ENCODE results near the gene ARHGAP42.

DNA sequence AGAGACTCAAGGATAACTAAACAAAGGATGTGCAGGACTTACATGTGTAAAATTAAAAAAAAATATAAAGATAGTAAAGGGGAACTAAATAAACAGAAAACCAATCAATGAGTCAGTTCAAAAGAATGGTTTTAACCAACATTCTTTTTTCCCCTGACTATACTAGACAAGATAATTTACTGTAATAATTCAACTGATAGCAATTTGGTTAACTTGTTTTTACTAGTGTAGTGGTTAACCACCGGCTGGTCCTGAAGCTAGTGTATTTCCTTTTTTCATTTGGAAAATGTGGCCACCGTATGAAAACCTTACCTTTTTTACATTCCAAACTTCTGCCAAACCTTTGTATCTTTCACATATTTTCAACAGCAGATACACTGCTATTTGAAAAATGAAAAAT, 123.1 kb downstream of the ARHGAP42 start:
- no peak for TF ChIP-seq POLR2AphosphoS5 (IDR thresholded peaks at IDR 0.05)
- no peak for TF ChIP-seq EP300 (IDR thresholded peaks at IDR 0.05)
- TF ChIP-seq, protein P1, sequence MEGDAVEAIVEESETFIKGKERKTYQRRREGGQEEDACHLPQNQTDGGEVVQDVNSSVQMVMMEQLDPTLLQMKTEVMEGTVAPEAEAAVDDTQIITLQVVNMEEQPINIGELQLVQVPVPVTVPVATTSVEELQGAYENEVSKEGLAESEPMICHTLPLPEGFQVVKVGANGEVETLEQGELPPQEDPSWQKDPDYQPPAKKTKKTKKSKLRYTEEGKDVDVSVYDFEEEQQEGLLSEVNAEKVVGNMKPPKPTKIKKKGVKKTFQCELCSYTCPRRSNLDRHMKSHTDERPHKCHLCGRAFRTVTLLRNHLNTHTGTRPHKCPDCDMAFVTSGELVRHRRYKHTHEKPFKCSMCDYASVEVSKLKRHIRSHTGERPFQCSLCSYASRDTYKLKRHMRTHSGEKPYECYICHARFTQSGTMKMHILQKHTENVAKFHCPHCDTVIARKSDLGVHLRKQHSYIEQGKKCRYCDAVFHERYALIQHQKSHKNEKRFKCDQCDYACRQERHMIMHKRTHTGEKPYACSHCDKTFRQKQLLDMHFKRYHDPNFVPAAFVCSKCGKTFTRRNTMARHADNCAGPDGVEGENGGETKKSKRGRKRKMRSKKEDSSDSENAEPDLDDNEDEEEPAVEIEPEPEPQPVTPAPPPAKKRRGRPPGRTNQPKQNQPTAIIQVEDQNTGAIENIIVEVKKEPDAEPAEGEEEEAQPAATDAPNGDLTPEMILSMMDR (IDR thresholded peaks at IDR 0.05) = no peak

Measured in stomach (tissue), 4 donors.